HepG2 (cell line): Measurements from ENCODE around the gene JCAD. TPM values are rescaled to one million over a fixed set of nuclear protein-coding genes. Genes with fewer than 3 reads are reported as not detected.

Source experiments
- ATAC-seq: fragments of 200-7000 bp; cut with Tn5 transposase; 3 replicates; pipeline ENCODE4 v1.9.1; 2020; ENCODE audit warnings: mild to moderate bottlenecking, moderate library complexity
- BruUV-seq: library from RNA; stranded (reverse); fragments of 400-500 nt; replicated peaks from 2 replicates; lab custom pipeline; 2021; lab: Mats Ljungman, UMichigan
- CTCF ChIA-PET: fragments of 300-600 bp; formaldehyde crosslinking; extraction: SDS; loops from one replicate; lab custom pipeline; 2021; ENCODE audit warnings: low total read pairs, inconsistent platforms, low intra/inter-chr PET ratio; lab: Yijun Ruan, JAX
- POLR2A ChIA-PET: fragments of 350-600 bp; sonication (Branson Sonifier 250); formaldehyde crosslinking; loops from one replicate; lab custom pipeline; 2020; ENCODE audit warnings: antibody characterized with exemption, inconsistent platforms; lab: Yijun Ruan, JAX
- DNase-seq: peaks from one replicate; pipeline ENCODE4 v3.0.0-alpha.2; 2015; ENCODE audit warnings: low spot score
- FAIRE-seq: peaks from 3 replicates; lab custom pipeline; 2011; peaks lifted over from hg19 to GRCh38; lab: Jason Lieb, UNC
- H2AFZ ChIP-seq: one replicate; pipeline ENCODE4 v1.6.1; 2011; ENCODE audit warnings: low read length, inconsistent platforms
- H3K27ac ChIP-seq: fragments of 300-600 bp; 3 replicates; pipeline ENCODE4 v1.8.0; 2011; ENCODE audit warnings: mixed run types, mild to moderate bottlenecking, mixed read lengths, low read length, inconsistent platforms; ENCODE audit not compliant: insufficient read depth; ENCODE audit errors: extremely low read length
- H3K27me3 ChIP-seq, 2 experiments: fragments of 200-600 bp in 1 of 2; 2 replicates in 1 of 2; 3 replicates in 1 of 2; pipeline versions ENCODE4 v1.6.0 to v1.8.0; 2011; ENCODE audit warnings: low read length in 2 of 2, mild to moderate bottlenecking in 2 of 2, moderate library complexity in 2 of 2, inconsistent platforms in 1 of 2; ENCODE audit not compliant: insufficient read depth in 2 of 2, control insufficient read depth in 1 of 2
- H3K36me3 ChIP-seq, 2 experiments: fragments of 200-600 bp in 1 of 2; replicated peaks in 1 of 2; 2 replicates in 1 of 2; 3 replicates in 1 of 2; pipeline versions ENCODE4 v1.5.1 to v1.8.0; 2011; ENCODE audit warnings: low read length in 2 of 2, inconsistent platforms in 1 of 2; ENCODE audit not compliant: insufficient read depth in 2 of 2, control insufficient read depth in 1 of 2
- H3K4me1 ChIP-seq: 2 replicates; pipeline ENCODE4 v1.5.1; 2012; ENCODE audit warnings: low read length, inconsistent platforms; ENCODE audit not compliant: insufficient read depth
- H3K4me2 ChIP-seq: 2 replicates; pipeline ENCODE4 v1.6.0; 2011; ENCODE audit warnings: low read depth, low read length, inconsistent platforms
- H3K4me3 ChIP-seq, 3 experiments: fragments of 200-600 bp in 1 of 3; sonication (generic), shearing (Covaris generic) in 1 of 3; replicated peaks in 1 of 3; 2 replicates each; pipeline ENCODE4 v1.5.1; 2011 to 2016; ENCODE audit warnings: low read length in 3 of 3, inconsistent platforms in 2 of 3, low read depth in 2 of 3, mild to moderate bottlenecking in 2 of 3, control low read depth in 1 of 3, mixed read lengths in 1 of 3; ENCODE audit not compliant: insufficient read depth in 1 of 3
- H3K79me2 ChIP-seq: one replicate; pipeline ENCODE4 v1.6.1; 2011; ENCODE audit warnings: low read length, inconsistent platforms; ENCODE audit not compliant: insufficient read depth
- H3K9ac ChIP-seq: 2 replicates; pipeline ENCODE4 v1.6.0; 2011; ENCODE audit warnings: mild to moderate bottlenecking, low read depth, low read length, inconsistent platforms; ENCODE audit not compliant: insufficient read depth
- H3K9me3 ChIP-seq: 2 replicates; pipeline ENCODE4 v1.5.1; 2012; ENCODE audit warnings: mild to moderate bottlenecking, low read length
- H4K20me1 ChIP-seq: 2 replicates; pipeline ENCODE4 v1.6.0; 2011; ENCODE audit warnings: inconsistent platforms, mild to moderate bottlenecking, low read length, moderate library complexity; ENCODE audit not compliant: insufficient read depth
- AHR ChIP-seq: IDR thresholded peaks from 2 replicates; pipeline ENCODE4 v1.6.1; 2018; ENCODE audit warnings: missing genetic modification reagents, missing compliant biosample characterization
- CTCF ChIP-seq: sonication (generic); formaldehyde crosslinking; IDR thresholded peaks from 2 replicates; pipeline ENCODE4 v1.5.0; 2020; ENCODE audit warnings: mild to moderate bottlenecking, missing genetic modification reagents, moderate library complexity
- HIVEP1 ChIP-seq: sonication (generic); formaldehyde crosslinking; IDR thresholded peaks from 2 replicates; pipeline ENCODE4 v1.4.0; 2020; ENCODE audit warnings: mild to moderate bottlenecking, missing genetic modification reagents
- KDM2A ChIP-seq: sonication (generic); formaldehyde crosslinking; IDR thresholded peaks from 2 replicates; pipeline ENCODE4 v1.4.0; 2020; ENCODE audit warnings: low read depth, missing genetic modification reagents, borderline replicate concordance
- RFX3 ChIP-seq: IDR thresholded peaks from 2 replicates; pipeline ENCODE4 v1.6.1; 2016; ENCODE audit warnings: missing biosample characterization, missing genetic modification reagents
- SIX4 ChIP-seq: sonication (generic); formaldehyde crosslinking; IDR thresholded peaks from 2 replicates; pipeline ENCODE4 v1.4.0; 2020; ENCODE audit warnings: missing genetic modification reagents
- ZNF616 ChIP-seq: sonication (generic); formaldehyde crosslinking; IDR thresholded peaks from 2 replicates; pipeline ENCODE4 v1.5.0; 2020; ENCODE audit warnings: low read depth, mild to moderate bottlenecking, missing genetic modification reagents
- ZNF646 ChIP-seq: sonication (generic); formaldehyde crosslinking; IDR thresholded peaks from 2 replicates; pipeline ENCODE4 v1.9.0; 2021; ENCODE audit warnings: mild to moderate bottlenecking, missing genetic modification reagents
- WGBS: methylation state at CpG from one replicate; pipeline ENCODE4 v1.1.6; 2017; ENCODE audit warnings: low lambda C conversion rate; 5-methylcytosine and 5-hydroxymethylcytosine counted together
- in situ Hi-C: cut with HindIII; loops from 2 replicates; pipeline ENCODE4 v1.10.0; 2017; ENCODE audit warnings: low pct_unique_long_range_greater_than_20kb; ENCODE audit not compliant: extremely low pct_ligation_motif_present
- intact Hi-C: fragments of 100-400 bp; cut with micrococcal nuclease; formaldehyde crosslinking; loops from one replicate; pipeline ENCODE4 v1.10.0; 2022; ENCODE audit not compliant: unreplicated experiment
- polyA plus RNA-seq, 8 experiments: library from polyadenylated mRNA; depleted of rRNA in 3 of 8; stranded (reverse) in 7 of 8; unstranded in 1 of 8; fragments of >200 nt; fragmentation: Illumina TruSeq in 4 of 8; extraction: Trizol in 4 of 8; gene quantifications; 2 replicates each; pipeline versions ENCODE4 v1.2.1 to v1.2.3, GENCODE V29; 2011 to 2016; ENCODE audit warnings: low read depth in 4 of 8, missing spikeins in 1 of 8, mixed read lengths in 1 of 8; ENCODE audit not compliant: insufficient read depth in 1 of 8
- total RNA-seq, 5 experiments: library from RNA; depleted of rRNA; stranded (reverse); fragments of >200 nt; fragmentation: Illumina TruSeq; extraction: Trizol; gene quantifications; 2 replicates each; pipeline ENCODE4 v1.2.3, GENCODE V29; 2016; ENCODE audit warnings: low read depth in 1 of 5
- TF ChIP-seq, protein P1 (sequence below): sonication (generic); formaldehyde crosslinking; IDR thresholded peaks from 2 replicates; pipeline ENCODE4 v1.9.0; 2022; ENCODE audit warnings: missing genetic modification reagents, mild to moderate bottlenecking, borderline replicate concordance

JCAD gene
- total and polyA plus RNA-seq, 2 of the 13 experiments (the other 11 are each of a cell fraction or from before 2014, with no cell fraction given) = 0.04 to 0.08 TPM

DNA sequence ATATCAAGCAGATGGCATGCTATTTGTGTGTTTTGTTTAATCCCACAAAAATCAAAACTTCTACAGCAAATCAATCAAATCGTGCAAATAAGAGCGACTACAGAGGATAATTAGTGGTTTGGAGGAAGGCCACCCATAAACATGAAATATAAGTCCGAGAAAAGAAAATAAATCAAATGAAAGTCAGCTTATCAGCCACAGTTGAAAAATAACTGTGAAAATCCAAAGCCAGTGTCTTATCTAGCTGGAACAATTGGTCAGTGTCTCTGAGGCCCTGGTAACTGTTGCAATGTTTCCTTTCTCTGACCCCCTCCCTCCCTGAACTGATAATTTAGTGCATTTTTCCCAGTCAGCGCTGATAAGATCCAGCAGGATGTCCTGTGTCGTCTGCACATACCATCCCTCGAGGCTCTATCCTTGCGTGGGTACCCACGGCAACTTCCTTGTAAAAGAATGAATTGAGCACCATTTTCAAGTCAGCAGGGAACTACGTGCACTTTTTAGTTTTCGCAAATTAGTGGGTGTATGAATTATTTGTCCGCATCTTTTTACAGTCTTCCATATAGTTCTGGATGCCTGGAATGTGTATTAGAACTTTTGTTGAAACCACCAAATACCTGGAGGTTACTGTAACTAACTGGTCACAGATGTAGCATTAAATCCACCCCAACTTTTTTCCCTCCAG is 10.8 kb upstream of the JCAD start (continued):
- TF ChIP-seq, protein P1, sequence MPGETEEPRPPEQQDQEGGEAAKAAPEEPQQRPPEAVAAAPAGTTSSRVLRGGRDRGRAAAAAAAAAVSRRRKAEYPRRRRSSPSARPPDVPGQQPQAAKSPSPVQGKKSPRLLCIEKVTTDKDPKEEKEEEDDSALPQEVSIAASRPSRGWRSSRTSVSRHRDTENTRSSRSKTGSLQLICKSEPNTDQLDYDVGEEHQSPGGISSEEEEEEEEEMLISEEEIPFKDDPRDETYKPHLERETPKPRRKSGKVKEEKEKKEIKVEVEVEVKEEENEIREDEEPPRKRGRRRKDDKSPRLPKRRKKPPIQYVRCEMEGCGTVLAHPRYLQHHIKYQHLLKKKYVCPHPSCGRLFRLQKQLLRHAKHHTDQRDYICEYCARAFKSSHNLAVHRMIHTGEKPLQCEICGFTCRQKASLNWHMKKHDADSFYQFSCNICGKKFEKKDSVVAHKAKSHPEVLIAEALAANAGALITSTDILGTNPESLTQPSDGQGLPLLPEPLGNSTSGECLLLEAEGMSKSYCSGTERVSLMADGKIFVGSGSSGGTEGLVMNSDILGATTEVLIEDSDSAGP (CRISPR knock-in tag) = no peak

- Histone ChIP-seq H4K20me1 (no peaks in the 10 kb centered on the region), H2AFZ (no peak overlapping the region), H3K4me2 (no peak overlapping the region), H3K9ac (no peak overlapping the region), H3K36me3 (no peaks in the 10 kb centered on the region), H3K4me1 (peaks cover 29% of the 10 kb centered on the region), H3K4me3 (no peak overlapping the region), H3K27me3 (peaks cover 0 to 3% of the 10 kb centered on the region in 2 experiments; a peak in 2 of 5 replicates), H3K9me3 (no peaks in the 10 kb centered on the region), H3K79me2 (no peaks in the 10 kb centered on the region), H3K27ac (no peak overlapping the region)
- BruUV-seq = no TSS peak
- CTCF ChIA-PET = no interaction called here
- intact Hi-C loops (no loop called here), in situ Hi-C loops (no loop called here)
- POLR2A ChIA-PET = no interaction called here
- no peak for DNase-seq
- no peak for FAIRE-seq
- peak; percentile 37; the same call in 1 of the 3 replicates for ATAC-seq
- WGBS = 41% methylated on average over 4 of the region's 4 CpGs
- no peak for TF ChIP-seq CTCF (CRISPR knock-in tag)
- TF ChIP-seq RFX3 (CRISPR knock-in tag) = no peak
- no peak for TF ChIP-seq ZNF646 (CRISPR knock-in tag)
- no peak for TF ChIP-seq AHR
- TF ChIP-seq ZNF616 (CRISPR knock-in tag) = no peak
- TF ChIP-seq HIVEP1 (CRISPR knock-in tag) = no peak
- TF ChIP-seq KDM2A (CRISPR knock-in tag) = no peak
- TF ChIP-seq SIX4 (CRISPR knock-in tag) = no peak
Observed at GRCh38 chr10:30068492-30069223, 9.3 kb upstream of the JCAD start.
